PC-9 (cell line): Measurements from ENCODE around the gene AFAP1.

ENCODE experiments used
- EZH2 ChIP-seq: fragments of 200-600 bp; sonication (generic); IDR thresholded peaks from 2 replicates; pipeline ENCODE4 v1.8.0; 2017; ENCODE audit warnings: antibody characterized with exemption, low read depth
- TF ChIP-seq, protein P1 (sequence below): fragments of 200-600 bp; sonication (generic); conservative IDR thresholded peaks from 2 replicates; pipeline ENCODE4 v1.6.1; 2017; ENCODE audit warnings: mixed run types, antibody characterized with exemption, mild to moderate bottlenecking, moderate library complexity

DNA sequence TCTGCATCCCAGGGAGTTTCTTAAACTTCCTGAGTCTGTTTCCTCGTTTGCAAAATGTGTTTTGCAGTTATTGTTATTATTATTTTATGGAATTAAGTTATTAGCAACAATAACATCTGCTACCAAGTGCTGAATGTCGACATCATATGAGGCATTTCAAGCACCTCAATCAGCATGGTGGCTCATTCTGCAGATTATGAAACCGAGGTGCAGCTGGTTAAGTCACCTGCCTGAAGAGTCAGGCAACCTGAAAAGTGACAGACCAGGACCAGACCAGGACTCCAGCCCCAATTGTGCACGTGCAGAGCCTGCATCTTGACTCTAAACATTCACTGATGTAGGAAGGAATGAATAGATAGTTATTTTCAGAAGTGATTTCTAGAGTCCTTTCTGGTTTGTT, 99.8 kb downstream of the AFAP1 start:
- TF ChIP-seq, protein P1, sequence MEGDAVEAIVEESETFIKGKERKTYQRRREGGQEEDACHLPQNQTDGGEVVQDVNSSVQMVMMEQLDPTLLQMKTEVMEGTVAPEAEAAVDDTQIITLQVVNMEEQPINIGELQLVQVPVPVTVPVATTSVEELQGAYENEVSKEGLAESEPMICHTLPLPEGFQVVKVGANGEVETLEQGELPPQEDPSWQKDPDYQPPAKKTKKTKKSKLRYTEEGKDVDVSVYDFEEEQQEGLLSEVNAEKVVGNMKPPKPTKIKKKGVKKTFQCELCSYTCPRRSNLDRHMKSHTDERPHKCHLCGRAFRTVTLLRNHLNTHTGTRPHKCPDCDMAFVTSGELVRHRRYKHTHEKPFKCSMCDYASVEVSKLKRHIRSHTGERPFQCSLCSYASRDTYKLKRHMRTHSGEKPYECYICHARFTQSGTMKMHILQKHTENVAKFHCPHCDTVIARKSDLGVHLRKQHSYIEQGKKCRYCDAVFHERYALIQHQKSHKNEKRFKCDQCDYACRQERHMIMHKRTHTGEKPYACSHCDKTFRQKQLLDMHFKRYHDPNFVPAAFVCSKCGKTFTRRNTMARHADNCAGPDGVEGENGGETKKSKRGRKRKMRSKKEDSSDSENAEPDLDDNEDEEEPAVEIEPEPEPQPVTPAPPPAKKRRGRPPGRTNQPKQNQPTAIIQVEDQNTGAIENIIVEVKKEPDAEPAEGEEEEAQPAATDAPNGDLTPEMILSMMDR: no peak
- no peak for TF ChIP-seq EZH2
